H1 (cell line): ENCODE results near the gene VDR. TPM values are rescaled to one million over a fixed set of nuclear protein-coding genes. Genes with fewer than 3 reads are reported as not detected.

Experiments used
- CTCF ChIA-PET: fragments of 300-600 bp; sonication (Branson Sonifier 250); formaldehyde crosslinking; loops from one replicate; lab custom pipeline; 2021; ENCODE audit not compliant: partially characterized antibody; lab: Charles Lee
- POLR2A ChIA-PET: fragments of 300-600 bp; sonication (Branson Sonifier 250); formaldehyde crosslinking; loops from one replicate; lab custom pipeline; 2021; ENCODE audit warnings: inconsistent platforms; ENCODE audit not compliant: partially characterized antibody; lab: Charles Lee
- DNase-seq, 2 experiments: peaks; one replicate each; pipeline versions ENCODE4 v3.0.0 to v3.0.0-alpha.2; 2010 to 2022; ENCODE audit warnings: low spot score in 2 of 2, low read depth in 1 of 2, mixed read lengths in 1 of 2
- FAIRE-seq: peaks from 2 replicates; lab custom pipeline; 2011; peaks lifted over from hg19 to GRCh38; lab: Jason Lieb, UNC
- H2AFZ ChIP-seq: 2 replicates; pipeline ENCODE4 v1.8.1; 2012; ENCODE audit warnings: low read length, inconsistent platforms
- H2AK5ac ChIP-seq: 2 replicates; pipeline ENCODE4 v1.6.1; 2013; ENCODE audit warnings: low read depth, low read length
- H2BK120ac ChIP-seq: replicated peaks from 2 replicates; pipeline ENCODE3; 2013; ENCODE audit warnings: low read depth, low read length, inconsistent platforms
- H2BK12ac ChIP-seq: 2 replicates; pipeline ENCODE4 v1.6.1; 2013; ENCODE audit warnings: low read depth, low read length
- H2BK15ac ChIP-seq: 2 replicates; pipeline ENCODE4 v1.6.1; 2013; ENCODE audit warnings: low read length
- H2BK20ac ChIP-seq: 2 replicates; pipeline ENCODE4 v1.6.1; 2013; ENCODE audit warnings: low read length
- H2BK5ac ChIP-seq: 2 replicates; pipeline ENCODE4 v1.6.1; 2013; ENCODE audit warnings: low read depth, low read length
- H3K14ac ChIP-seq: 2 replicates; pipeline ENCODE4 v1.6.1; 2013; ENCODE audit warnings: inconsistent platforms; ENCODE audit not compliant: insufficient read length
- H3K18ac ChIP-seq: 2 replicates; pipeline ENCODE4 v1.6.1; 2013; ENCODE audit warnings: low read length; ENCODE audit errors: extremely low read depth
- H3K23ac ChIP-seq: 2 replicates; pipeline ENCODE4 v1.6.1; 2013; ENCODE audit warnings: inconsistent platforms; ENCODE audit not compliant: insufficient read length
- H3K23me2 ChIP-seq: 2 replicates; pipeline ENCODE4 v1.6.1; 2013; ENCODE audit warnings: low read depth, low read length
- H3K27ac ChIP-seq: 2 replicates; pipeline ENCODE4 v1.6.1; 2011; ENCODE audit warnings: low read depth, low read length, inconsistent platforms
- H3K27me3 ChIP-seq, 4 experiments: replicated peaks in 1 of 4; 1 replicate in 1 of 4; 2 replicates in 3 of 4; pipeline versions ENCODE4 v1.6.1 to v1.8.1; 2011 to 2013; ENCODE audit warnings: low read length in 3 of 4, mild to moderate bottlenecking in 3 of 4, inconsistent platforms in 2 of 4, mixed read lengths in 2 of 4, moderate library complexity in 1 of 4; ENCODE audit not compliant: control insufficient read depth in 3 of 4, insufficient read depth in 3 of 4; ENCODE audit errors: extremely low read depth in 1 of 4
- H3K36me3 ChIP-seq, 4 experiments: 2 replicates each; pipeline versions ENCODE4 v1.6.1 to v1.8.1; 2011 to 2013; ENCODE audit warnings: mild to moderate bottlenecking in 4 of 4, low read length in 3 of 4, moderate library complexity in 2 of 4, control low read depth in 1 of 4, inconsistent platforms in 1 of 4; ENCODE audit not compliant: insufficient read depth in 4 of 4, control insufficient read depth in 2 of 4
- H3K4ac ChIP-seq: replicated peaks from 2 replicates; pipeline ENCODE3; 2013; ENCODE audit warnings: low read length, low read depth, mixed read lengths, inconsistent platforms; ENCODE audit not compliant: insufficient read length
- H3K4me1 ChIP-seq, 4 experiments: replicated peaks in 1 of 4; 1 replicate in 1 of 4; 2 replicates in 3 of 4; pipeline versions ENCODE4 v1.6.1 to v1.8.1; 2011 to 2013; ENCODE audit warnings: low read length in 3 of 4, inconsistent platforms in 2 of 4, mixed read lengths in 1 of 4; ENCODE audit not compliant: insufficient read depth in 4 of 4, control insufficient read depth in 3 of 4
- H3K4me2 ChIP-seq, 2 experiments: 2 replicates each; pipeline versions ENCODE4 v1.6.1 to v1.8.1; 2011 to 2013; ENCODE audit warnings: low read depth in 2 of 2, low read length in 2 of 2, control low read depth in 1 of 2, inconsistent platforms in 1 of 2, mild to moderate bottlenecking in 1 of 2; ENCODE audit not compliant: insufficient read depth in 1 of 2
- H3K4me3 ChIP-seq, 4 experiments: fragments of 200-600, 300-600 bp in 1 of 4; sonication (generic), shearing (Covaris generic), sonication (Bioruptor Twin) in 1 of 4; 2 replicates each; pipeline versions ENCODE4 v1.5.1 to v1.8.1; 2011 to 2016; ENCODE audit warnings: low read length in 4 of 4, low read depth in 3 of 4, control low read depth in 2 of 4, inconsistent platforms in 2 of 4, mild to moderate bottlenecking in 2 of 4, mixed read lengths in 1 of 4, moderate library complexity in 1 of 4; ENCODE audit not compliant: insufficient read depth in 2 of 4; ENCODE audit errors: extremely low read depth in 1 of 4
- H3K56ac ChIP-seq: replicated peaks from 2 replicates; pipeline ENCODE3; 2013; ENCODE audit warnings: low read depth, mild to moderate bottlenecking, mixed read lengths, low read length, inconsistent platforms; ENCODE audit not compliant: insufficient read length
- H3K79me1 ChIP-seq: 2 replicates; pipeline ENCODE4 v1.6.1; 2013; ENCODE audit warnings: low read depth, low read length, control low read depth
- H3K79me2 ChIP-seq, 2 experiments: 2 replicates each; pipeline versions ENCODE4 v1.6.1 to v1.8.1; 2012 to 2013; ENCODE audit warnings: low read length in 2 of 2, mild to moderate bottlenecking in 2 of 2, inconsistent platforms in 1 of 2; ENCODE audit not compliant: insufficient read depth in 2 of 2, control insufficient read depth in 1 of 2
- H3K9ac ChIP-seq, 4 experiments: replicated peaks in 1 of 4; 1 replicate in 1 of 4; 2 replicates in 3 of 4; pipeline versions ENCODE4 v1.6.1 to v1.8.1; 2011 to 2013; ENCODE audit warnings: low read depth in 3 of 4, low read length in 3 of 4, control low read depth in 2 of 4, mild to moderate bottlenecking in 2 of 4, moderate library complexity in 2 of 4, inconsistent platforms in 1 of 4; ENCODE audit errors: extremely low read depth in 1 of 4
- H3K9me3 ChIP-seq, 2 experiments: 2 replicates each; pipeline versions ENCODE4 v1.6.1 to v1.8.1; 2012 to 2013; ENCODE audit warnings: mild to moderate bottlenecking in 2 of 2, moderate library complexity in 2 of 2, control low read depth in 1 of 2, inconsistent platforms in 1 of 2, low read depth in 1 of 2, low read length in 1 of 2, mixed read lengths in 1 of 2; ENCODE audit not compliant: insufficient read depth in 2 of 2
- H4K20me1 ChIP-seq, 2 experiments: replicated peaks in 1 of 2; 2 replicates each; pipeline versions ENCODE3 to v1.8.1; 2011 to 2013; ENCODE audit warnings: inconsistent platforms in 2 of 2, low read length in 2 of 2, mild to moderate bottlenecking in 1 of 2; ENCODE audit not compliant: insufficient read depth in 2 of 2, control insufficient read depth in 1 of 2
- H4K5ac ChIP-seq: 2 replicates; pipeline ENCODE4 v1.6.1; 2013; ENCODE audit warnings: low read length, low read depth, mixed read lengths, inconsistent platforms; ENCODE audit not compliant: insufficient read length
- H4K8ac ChIP-seq: 2 replicates; pipeline ENCODE4 v1.8.0; 2013; ENCODE audit warnings: mild to moderate bottlenecking, moderate library complexity, low read length, inconsistent platforms; ENCODE audit not compliant: insufficient read depth; ENCODE audit errors: extremely low read depth
- H4K91ac ChIP-seq: replicated peaks from 2 replicates; pipeline ENCODE3; 2013; ENCODE audit warnings: low read length, mixed read lengths, inconsistent platforms; ENCODE audit not compliant: insufficient read length
- CREB1 ChIP-seq: IDR thresholded peaks from 2 replicates; pipeline ENCODE4 v1.6.1; 2012; ENCODE audit warnings: inconsistent platforms
- HDAC6 ChIP-seq: IDR thresholded peaks from one replicate; pipeline ENCODE4 v1.7.1; 2012; ENCODE audit warnings: low read depth, mild to moderate bottlenecking, inconsistent platforms, low read length, moderate library complexity
- RAD21 ChIP-seq, 2 experiments: IDR thresholded peaks in 1 of 2; conservative IDR thresholded peaks in 1 of 2; 2 replicates each; pipeline ENCODE4 v1.6.1; 2011; ENCODE audit warnings: low read depth in 2 of 2, low read length in 2 of 2, improper control_type of control experiment in 1 of 2, inconsistent platforms in 1 of 2, mild to moderate bottlenecking in 1 of 2, moderate library complexity in 1 of 2
- SP2 ChIP-seq: IDR thresholded peaks from 2 replicates; pipeline ENCODE4 v1.6.1; 2012; ENCODE audit warnings: mild to moderate bottlenecking, low read length, inconsistent platforms
- TEAD4 ChIP-seq: IDR thresholded peaks from 2 replicates; pipeline ENCODE4 v1.6.1; 2012; ENCODE audit warnings: low read depth, low read length, inconsistent platforms, mixed read lengths
- WGBS, 2 experiments: shearing (Covaris generic) in 1 of 2; methylation state at CpG; one replicate each; pipeline versions ENCODE4 v1.1.6 to v1.1.7; 2013 to 2015; ENCODE audit warnings: low lambda C conversion rate in 2 of 2, mixed read lengths in 2 of 2, inconsistent platforms in 1 of 2, low coverage in 1 of 2, missing lambda C conversion rate in 1 of 2; ENCODE audit not compliant: insufficient replicate concordance in 2 of 2, insufficient coverage in 1 of 2, insufficient read length in 1 of 2; ENCODE audit errors: extremely low coverage in 1 of 2, missing lambda C conversion rate in 1 of 2; 5-methylcytosine and 5-hydroxymethylcytosine counted together
- polyA plus RNA-seq, 7 experiments: library from polyadenylated mRNA; depleted of rRNA in 3 of 7; stranded (reverse) in 5 of 7; unstranded in 2 of 7; fragments of >200 nt in 5 of 7; fragments of 200-250 nt in 2 of 7; gene quantifications; 1 replicate in 5 of 7; 2 replicates in 1 of 7; 4 replicates in 1 of 7; pipeline versions ENCODE4 v1.2.1 to v1.2.3, GENCODE V29; 2011 to 2013; ENCODE audit warnings: missing spikeins in 2 of 7, mixed read lengths in 2 of 7
- total RNA-seq: library from RNA; stranded (reverse); fragmentation: NEBNext Ultra II Directional; extraction: Animal tissue kit (Norgen Biotek cat#: 25700); gene quantifications from 2 replicates; pipeline ENCODE4 v1.2.1, GENCODE V29; 2021

The VDR gene
- total and polyA plus RNA-seq, 2 of the 8 experiments (the other 6 are each of a cell fraction or from before 2014, with no cell fraction given), result 0.44 to 0.65 TPM

DNA sequence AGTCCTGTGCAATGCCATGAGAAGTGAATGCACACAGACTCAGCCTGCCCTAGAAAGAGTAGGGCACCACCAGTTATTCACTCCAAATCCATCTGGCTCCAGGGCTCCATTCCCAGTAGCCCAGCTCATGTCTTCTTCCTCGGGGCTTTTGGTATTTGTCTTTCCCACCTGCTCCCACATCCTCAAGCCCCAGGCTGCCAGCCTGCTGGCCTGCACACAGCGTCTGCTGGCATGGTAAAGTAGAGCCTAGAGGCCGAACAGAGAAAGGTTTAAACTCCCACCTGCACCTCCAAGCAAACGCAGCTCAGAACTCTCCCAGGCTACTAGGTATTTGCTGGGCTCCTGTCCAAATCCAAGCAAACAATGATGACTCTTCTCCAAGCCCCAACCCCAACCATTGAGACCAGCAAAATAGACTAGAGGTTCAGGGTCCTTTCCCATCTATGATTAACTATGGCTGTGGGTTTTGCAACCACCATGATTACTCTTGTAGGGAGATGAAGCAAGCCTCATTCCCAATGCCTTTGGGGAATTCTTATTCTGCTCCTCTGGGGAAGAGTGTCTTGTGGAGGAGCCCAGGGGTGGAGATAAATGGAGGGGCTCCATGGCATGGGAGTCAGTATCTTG lies 5.2 kb upstream of the VDR start:
- Histone ChIP-seq H3K14ac (no peak overlapping the region), H2BK12ac (no peak overlapping the region), H3K9me3 (no peaks in the 10 kb centered on the region), H3K4me3 (no peak overlapping the region), H3K18ac (no peak overlapping the region), H3K4ac (no peak overlapping the region), H3K27ac (no peak overlapping the region), H2BK20ac (no peak overlapping the region), H2AK5ac (no peak overlapping the region), H3K27me3 (peaks cover 8 to 26% (median 20%) of the 10 kb centered on the region in 4 experiments), H3K79me2 (no peaks in the 10 kb centered on the region), H4K5ac (no peak overlapping the region), H4K91ac (no peak overlapping the region), H3K79me1 (no peaks in the 10 kb centered on the region), H3K23me2 (peaks cover 5% of the 10 kb centered on the region), H3K4me2 (no peak overlapping the region), H4K8ac (no peak overlapping the region), H3K36me3 (no peaks in the 10 kb centered on the region), H2AFZ (no peak overlapping the region), H2BK15ac (0 out of 2 replicates have a peak overlapping the region, but pooled peaks have one; percentile 67), H3K4me1 (no peaks in the 10 kb centered on the region), H4K20me1 (no peaks in the 10 kb centered on the region), H2BK5ac (no peak overlapping the region), H2BK120ac (no peak overlapping the region), H3K9ac (no peak overlapping the region), H3K23ac (no peak overlapping the region), H3K56ac (no peak overlapping the region)
- ChIA-PET CTCF (interaction anchor here (0.6 to 2.0 kb wide), 9 partner anchors 12 to 246 kb away, joined by 3 to 5 read pairs (median 3); partner anchors contain the start of gene TMEM106C), POLR2A (no interaction called here)
- 84% methylated on average over 4 of the region's 4 CpGs; no CpG with 5 or more reads in 1 of the 2 experiments for WGBS, 2 experiments
- no peak for FAIRE-seq
- DNase-seq, result no peak
- TF ChIP-seq SP2, result no peak
- TF ChIP-seq HDAC6, result no peak
- no peak for TF ChIP-seq CREB1
- no peak for TF ChIP-seq RAD21 (IDR thresholded peaks at IDR 0.05 in 1 of 2, conservative IDR thresholded peaks at IDR 0.05 in 1 of 2; ENCODE audit: low read depth in 2 of 2, low read length in 2 of 2)
- no peak for TF ChIP-seq TEAD4
